Nephron (organoid): ENCODE measurements around the gene MYH7B.

Source experiments
- H3K27ac Mint-ChIP-seq, 3 experiments: 2 replicates each; pipeline ENCODE4 v1.8.0; 2020; ENCODE audit warnings: mixed read lengths in 3 of 3, mild to moderate bottlenecking in 2 of 3, moderate library complexity in 1 of 3
- H3K27me3 Mint-ChIP-seq: 2 replicates; pipeline ENCODE4 v1.8.0; 2021; ENCODE audit warnings: low read depth, mild to moderate bottlenecking, moderate library complexity, mixed read lengths
- H3K36me3 Mint-ChIP-seq: 2 replicates; pipeline ENCODE4 v1.8.0; 2020; ENCODE audit warnings: low read depth, mixed read lengths
- H3K4me1 Mint-ChIP-seq: 2 replicates; pipeline ENCODE4 v1.8.0; 2020; ENCODE audit warnings: mixed read lengths
- H3K4me3 Mint-ChIP-seq, 3 experiments: 2 replicates each; pipeline ENCODE4 v1.8.0; 2020; ENCODE audit warnings: mild to moderate bottlenecking in 3 of 3, mixed read lengths in 3 of 3, moderate library complexity in 2 of 3
- H3K9me3 Mint-ChIP-seq: 2 replicates; pipeline ENCODE4 v1.8.0; 2020; ENCODE audit warnings: mixed read lengths
- TF ChIP-seq, protein P1 (sequence below), 3 experiments: fragments of 200-600 bp; sonication (generic); IDR thresholded peaks; one replicate each; pipeline ENCODE4 v1.5.0; 2021; ENCODE audit warnings: antibody characterized with exemption in 3 of 3; ENCODE audit not compliant: unreplicated experiment in 3 of 3

Gene MYH7B

DNA sequence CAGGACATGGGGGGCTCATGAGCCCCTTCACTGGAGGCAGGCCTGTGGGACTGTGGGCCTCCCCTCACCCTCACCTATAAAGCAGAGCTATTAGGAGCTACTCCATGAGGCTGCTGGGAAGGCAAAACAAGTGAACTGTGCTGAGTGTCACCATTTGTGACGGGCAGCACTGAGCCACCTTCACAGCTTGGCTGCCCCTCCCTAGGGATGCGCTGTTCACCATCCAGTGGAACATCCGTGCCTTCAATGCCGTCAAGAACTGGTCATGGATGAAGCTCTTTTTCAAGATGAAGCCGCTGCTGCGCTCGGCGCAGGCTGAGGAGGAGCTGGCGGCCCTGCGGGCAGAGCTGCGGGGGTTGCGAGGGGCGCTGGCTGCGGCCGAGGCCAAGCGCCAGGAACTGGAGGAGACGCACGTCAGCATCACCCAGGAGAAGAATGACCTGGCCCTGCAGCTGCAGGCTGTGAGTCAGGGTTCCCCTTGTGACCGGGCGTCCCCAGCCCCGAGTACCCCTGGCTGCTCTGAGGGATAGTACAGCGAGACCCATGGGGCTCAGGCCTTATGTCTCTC lies 38.4 kb downstream of the MYH7B start:
- H3K4me1 Mint-ChIP-seq, result no peaks in the 10 kb centered on the region
- H3K4me3 Mint-ChIP-seq, result no peak overlapping the region
- H3K36me3 Mint-ChIP-seq, result peaks cover 33% of the 10 kb centered on the region
- TF ChIP-seq, protein P1, sequence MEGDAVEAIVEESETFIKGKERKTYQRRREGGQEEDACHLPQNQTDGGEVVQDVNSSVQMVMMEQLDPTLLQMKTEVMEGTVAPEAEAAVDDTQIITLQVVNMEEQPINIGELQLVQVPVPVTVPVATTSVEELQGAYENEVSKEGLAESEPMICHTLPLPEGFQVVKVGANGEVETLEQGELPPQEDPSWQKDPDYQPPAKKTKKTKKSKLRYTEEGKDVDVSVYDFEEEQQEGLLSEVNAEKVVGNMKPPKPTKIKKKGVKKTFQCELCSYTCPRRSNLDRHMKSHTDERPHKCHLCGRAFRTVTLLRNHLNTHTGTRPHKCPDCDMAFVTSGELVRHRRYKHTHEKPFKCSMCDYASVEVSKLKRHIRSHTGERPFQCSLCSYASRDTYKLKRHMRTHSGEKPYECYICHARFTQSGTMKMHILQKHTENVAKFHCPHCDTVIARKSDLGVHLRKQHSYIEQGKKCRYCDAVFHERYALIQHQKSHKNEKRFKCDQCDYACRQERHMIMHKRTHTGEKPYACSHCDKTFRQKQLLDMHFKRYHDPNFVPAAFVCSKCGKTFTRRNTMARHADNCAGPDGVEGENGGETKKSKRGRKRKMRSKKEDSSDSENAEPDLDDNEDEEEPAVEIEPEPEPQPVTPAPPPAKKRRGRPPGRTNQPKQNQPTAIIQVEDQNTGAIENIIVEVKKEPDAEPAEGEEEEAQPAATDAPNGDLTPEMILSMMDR (IDR thresholded peaks at IDR 0.05; ENCODE audit: unreplicated experiment in 3 of 3), result no peak
- no peak overlapping the region for H3K27ac Mint-ChIP-seq
- H3K27me3 Mint-ChIP-seq, result peaks cover 3% of the 10 kb centered on the region
- H3K9me3 Mint-ChIP-seq, result no peaks in the 10 kb centered on the region

DNA sequence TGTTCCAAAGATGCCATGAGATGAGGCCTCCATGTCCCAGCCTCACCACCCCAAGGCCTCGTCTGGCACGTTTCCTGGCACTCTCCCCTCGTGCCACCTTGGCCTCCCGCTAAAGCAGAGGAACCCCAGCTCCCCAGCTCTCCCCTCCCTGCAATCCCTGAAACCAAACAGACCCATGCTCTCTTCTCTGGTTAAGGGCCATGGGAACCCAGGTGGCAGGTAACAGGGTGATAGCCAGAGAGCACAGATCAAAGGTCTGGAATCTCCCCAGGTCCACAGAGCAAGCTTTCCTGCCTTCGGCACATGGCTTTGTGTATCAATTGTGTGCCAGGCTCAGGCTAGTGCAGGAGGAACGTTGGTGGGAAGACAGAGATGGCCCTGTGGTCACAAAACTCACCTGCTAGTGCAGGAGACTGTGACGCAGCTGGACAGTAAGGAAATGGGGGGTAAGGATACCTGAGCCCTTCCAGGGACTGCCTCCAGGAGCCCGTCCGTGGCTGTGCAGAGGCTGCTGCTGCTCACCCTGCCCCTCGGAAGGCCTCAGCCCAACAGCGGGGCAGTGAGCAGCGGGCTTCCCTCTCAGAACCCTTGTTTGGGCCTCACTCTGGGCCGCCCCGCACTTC lies 39.0 kb downstream of the MYH7B start:
- Mint-ChIP-seq H3K27me3 (peaks cover 3% of the 10 kb centered on the region), H3K4me1 (no peaks in the 10 kb centered on the region), H3K36me3 (peaks cover 38% of the 10 kb centered on the region), H3K27ac (no peak overlapping the region), H3K4me3 (no peak overlapping the region), H3K9me3 (no peaks in the 10 kb centered on the region)
- TF ChIP-seq, protein P1 (IDR thresholded peaks at IDR 0.05; ENCODE audit: unreplicated experiment in 3 of 3), result no peak

- no peak overlapping the region for H3K4me3 Mint-ChIP-seq
- peaks cover 3% of the 10 kb centered on the region for H3K27me3 Mint-ChIP-seq
- H3K27ac Mint-ChIP-seq, result no peak overlapping the region
- TF ChIP-seq, protein P1 (IDR thresholded peaks at IDR 0.05; ENCODE audit: unreplicated experiment in 3 of 3), result no peak
- H3K36me3 Mint-ChIP-seq, result peaks cover 38% of the 10 kb centered on the region
- no peaks in the 10 kb centered on the region for H3K4me1 Mint-ChIP-seq
- no peaks in the 10 kb centered on the region for H3K9me3 Mint-ChIP-seq
These were observed 39.5 kb downstream of the MYH7B start for GRCh38 chr20:34995192-34995591.

- H3K36me3 Mint-ChIP-seq, result peaks cover 39% of the 10 kb centered on the region
- H3K9me3 Mint-ChIP-seq, result no peaks in the 10 kb centered on the region
- peaks cover 3% of the 10 kb centered on the region for H3K27me3 Mint-ChIP-seq
- TF ChIP-seq, protein P1 (IDR thresholded peaks at IDR 0.05; ENCODE audit: unreplicated experiment in 3 of 3), result no peak
- H3K4me3 Mint-ChIP-seq, result no peak overlapping the region
- no peaks in the 10 kb centered on the region for H3K4me1 Mint-ChIP-seq
- no peak overlapping the region for H3K27ac Mint-ChIP-seq
These were observed 40.0 kb downstream of the MYH7B start for GRCh38 chr20:34995696-34996095.

- TF ChIP-seq, protein P1 (IDR thresholded peaks at IDR 0.05; ENCODE audit: unreplicated experiment in 3 of 3), result no peak
- no peak overlapping the region for H3K4me3 Mint-ChIP-seq
- peaks cover 3% of the 10 kb centered on the region for H3K27me3 Mint-ChIP-seq
- H3K27ac Mint-ChIP-seq, result no peak overlapping the region
- H3K9me3 Mint-ChIP-seq, result no peaks in the 10 kb centered on the region
- H3K36me3 Mint-ChIP-seq, result peaks cover 39% of the 10 kb centered on the region
- no peaks in the 10 kb centered on the region for H3K4me1 Mint-ChIP-seq
These were observed 40.8 kb downstream of the MYH7B start for GRCh38 chr20:34996243-34997028.
